ENCODE measurements around the gene FNDC3B. TPM values are rescaled to one million over a fixed set of nuclear protein-coding genes. Genes with fewer than 3 reads are reported as not detected.
A peak's percentile ranks its signal among the peaks of the same experiment; 100 is the strongest.

Gene FNDC3B
- total RNA-seq, 4 donors from 2014 or later: 23.9 to 61.9 (median 37.0) TPM

DNA sequence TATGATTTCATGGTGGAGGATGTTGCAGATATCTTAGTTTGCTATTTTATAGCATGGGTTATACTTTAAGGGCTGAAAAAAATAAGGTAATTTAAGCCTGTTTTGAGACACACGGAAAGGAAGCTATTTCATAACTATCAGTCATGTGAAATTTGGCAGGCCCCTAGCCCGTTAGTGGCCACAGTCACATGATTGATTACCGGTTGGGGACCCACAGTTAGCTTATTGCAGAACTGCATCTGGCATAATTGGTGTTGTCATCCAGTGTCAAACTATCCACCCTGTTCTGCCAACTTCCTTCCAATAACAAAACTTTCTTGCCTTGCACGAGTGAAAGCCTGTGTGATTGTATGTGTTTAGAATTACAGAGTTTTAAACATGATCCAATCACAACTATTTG, 35.2 kb downstream of the FNDC3B start:
- peaks cover 25% of the 10 kb centered on the region for H3K4me1 ChIP-seq
- no peaks in the 10 kb centered on the region for H3K9me3 ChIP-seq
- H3K27ac ChIP-seq: no peak overlapping the region
- DNase-seq (ENCODE audit: low spot score in 2 of 2): peak in 1 of 2 donors; percentile 78
- 27% methylated on average over 4 of the region's 4 CpGs for WGBS
- TF ChIP-seq, protein P1, sequence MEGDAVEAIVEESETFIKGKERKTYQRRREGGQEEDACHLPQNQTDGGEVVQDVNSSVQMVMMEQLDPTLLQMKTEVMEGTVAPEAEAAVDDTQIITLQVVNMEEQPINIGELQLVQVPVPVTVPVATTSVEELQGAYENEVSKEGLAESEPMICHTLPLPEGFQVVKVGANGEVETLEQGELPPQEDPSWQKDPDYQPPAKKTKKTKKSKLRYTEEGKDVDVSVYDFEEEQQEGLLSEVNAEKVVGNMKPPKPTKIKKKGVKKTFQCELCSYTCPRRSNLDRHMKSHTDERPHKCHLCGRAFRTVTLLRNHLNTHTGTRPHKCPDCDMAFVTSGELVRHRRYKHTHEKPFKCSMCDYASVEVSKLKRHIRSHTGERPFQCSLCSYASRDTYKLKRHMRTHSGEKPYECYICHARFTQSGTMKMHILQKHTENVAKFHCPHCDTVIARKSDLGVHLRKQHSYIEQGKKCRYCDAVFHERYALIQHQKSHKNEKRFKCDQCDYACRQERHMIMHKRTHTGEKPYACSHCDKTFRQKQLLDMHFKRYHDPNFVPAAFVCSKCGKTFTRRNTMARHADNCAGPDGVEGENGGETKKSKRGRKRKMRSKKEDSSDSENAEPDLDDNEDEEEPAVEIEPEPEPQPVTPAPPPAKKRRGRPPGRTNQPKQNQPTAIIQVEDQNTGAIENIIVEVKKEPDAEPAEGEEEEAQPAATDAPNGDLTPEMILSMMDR (IDR thresholded peaks at IDR 0.05): no peak
- TF ChIP-seq POLR2AphosphoS5 (IDR thresholded peaks at IDR 0.05) (peak; percentile 60 to 89 (median 79)), POLR2A (IDR thresholded peaks at IDR 0.05) (no peak)
- H3K4me3 ChIP-seq: no peak overlapping the region
- no peaks in the 10 kb centered on the region for H3K36me3 ChIP-seq
- no peaks in the 10 kb centered on the region for H3K27me3 ChIP-seq

DNA sequence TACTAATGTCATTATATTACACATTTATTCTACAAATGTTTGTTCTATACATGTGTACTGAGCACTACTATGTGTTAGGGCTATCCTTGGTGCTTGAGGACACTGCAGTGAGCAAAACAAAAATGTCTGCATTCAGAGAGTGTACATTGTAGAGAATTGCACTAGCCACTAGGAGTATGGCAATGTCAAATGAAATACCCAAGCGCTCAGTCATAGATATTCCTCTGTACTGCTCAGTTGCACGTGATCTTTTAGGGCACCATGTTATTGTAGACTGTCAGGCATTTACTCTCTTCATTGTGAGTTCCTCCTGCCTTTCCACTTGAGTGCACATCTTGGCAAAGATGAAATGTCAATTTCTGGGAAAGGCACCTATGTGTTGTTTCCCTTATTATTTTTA, 36.8 kb downstream of the FNDC3B start:
- H3K27ac ChIP-seq: no peak overlapping the region
- H3K9me3 ChIP-seq: no peaks in the 10 kb centered on the region
- H3K4me3 ChIP-seq: no peak overlapping the region
- TF ChIP-seq EP300 (IDR thresholded peaks at IDR 0.05): no peak
- TF ChIP-seq, protein P1 (IDR thresholded peaks at IDR 0.05): no peak
- TF ChIP-seq POLR2AphosphoS5 (IDR thresholded peaks at IDR 0.05): no peak
- TF ChIP-seq POLR2A (IDR thresholded peaks at IDR 0.05): no peak
- H3K4me1 ChIP-seq: peaks cover 20% of the 10 kb centered on the region
- DNase-seq (ENCODE audit: low spot score in 2 of 2): no peak
- WGBS: 89% methylated on average over 2 of the region's 2 CpGs
- no peaks in the 10 kb centered on the region for H3K36me3 ChIP-seq
- H3K27me3 ChIP-seq: no peaks in the 10 kb centered on the region

DNA sequence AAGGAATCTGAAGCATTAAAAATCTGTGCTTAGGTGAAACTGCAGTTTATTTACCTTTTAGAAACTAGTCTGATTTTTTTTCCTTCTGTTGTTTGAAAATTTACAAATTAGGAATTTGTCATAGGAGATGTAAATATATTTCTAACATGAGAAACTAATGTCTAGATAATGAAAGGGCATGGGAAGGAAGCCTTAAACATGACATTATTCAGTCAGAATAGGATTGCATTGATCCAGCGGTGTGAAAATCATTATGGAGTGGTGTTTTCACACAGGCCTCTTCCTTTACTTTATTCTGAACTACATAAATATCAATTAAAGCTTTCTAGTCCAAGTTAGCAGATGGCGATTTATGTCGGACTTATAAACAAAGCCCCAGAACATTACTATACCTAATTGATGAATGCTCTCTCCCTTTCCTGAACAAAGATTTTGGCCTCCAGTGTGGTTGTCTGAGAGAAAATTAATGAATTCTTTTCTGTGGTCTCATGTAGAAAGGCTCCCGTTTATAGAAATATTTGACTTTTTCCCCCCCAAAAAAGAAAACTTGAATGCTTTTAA, 37.9 kb downstream of the FNDC3B start:
- TF ChIP-seq POLR2A (IDR thresholded peaks at IDR 0.05) (no peak), POLR2AphosphoS5 (IDR thresholded peaks at IDR 0.05) (no peak)
- TF ChIP-seq, protein P1 (IDR thresholded peaks at IDR 0.05): no peak
- Histone ChIP-seq H3K27me3 (no peaks in the 10 kb centered on the region), H3K27ac (no peak overlapping the region), H3K4me1 (peaks cover 26% of the 10 kb centered on the region), H3K4me3 (no peak overlapping the region), H3K36me3 (no peaks in the 10 kb centered on the region), H3K9me3 (no peaks in the 10 kb centered on the region)
- WGBS: 96% methylated on average over 4 of the region's 4 CpGs
- no peak for DNase-seq (ENCODE audit: low spot score in 2 of 2)

DNA sequence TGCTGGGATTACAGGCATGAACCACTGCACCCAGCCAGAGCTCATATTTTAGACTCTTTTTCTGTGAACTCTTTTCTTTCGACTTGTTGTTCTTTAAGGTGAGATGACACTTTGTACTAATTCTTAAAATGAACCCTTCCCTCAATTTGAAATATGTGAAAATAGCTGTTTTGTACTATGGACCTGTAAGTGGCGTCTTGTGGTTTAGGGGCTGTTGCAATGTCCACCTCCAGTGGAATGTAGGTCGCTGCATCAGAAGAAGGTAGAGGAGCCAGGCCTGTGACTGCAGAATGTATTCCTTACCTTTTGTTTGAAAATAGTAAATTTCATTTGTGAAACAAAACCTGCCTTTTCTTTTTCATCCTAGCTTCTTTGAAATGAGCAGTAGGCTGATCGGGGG, 38.9 kb downstream of the FNDC3B start:
- Histone ChIP-seq H3K36me3 (no peaks in the 10 kb centered on the region), H3K27me3 (no peaks in the 10 kb centered on the region), H3K4me3 (no peak overlapping the region), H3K9me3 (no peaks in the 10 kb centered on the region), H3K27ac (no peak overlapping the region), H3K4me1 (peaks cover 33% of the 10 kb centered on the region)
- no peak for DNase-seq (ENCODE audit: low spot score in 2 of 2)
- 73% methylated on average over 4 of the region's 4 CpGs for WGBS
- TF ChIP-seq EP300 (IDR thresholded peaks at IDR 0.05) (no peak), POLR2AphosphoS5 (IDR thresholded peaks at IDR 0.05) (no peak), POLR2A (IDR thresholded peaks at IDR 0.05) (no peak)
- TF ChIP-seq, protein P1 (IDR thresholded peaks at IDR 0.05): no peak

DNA sequence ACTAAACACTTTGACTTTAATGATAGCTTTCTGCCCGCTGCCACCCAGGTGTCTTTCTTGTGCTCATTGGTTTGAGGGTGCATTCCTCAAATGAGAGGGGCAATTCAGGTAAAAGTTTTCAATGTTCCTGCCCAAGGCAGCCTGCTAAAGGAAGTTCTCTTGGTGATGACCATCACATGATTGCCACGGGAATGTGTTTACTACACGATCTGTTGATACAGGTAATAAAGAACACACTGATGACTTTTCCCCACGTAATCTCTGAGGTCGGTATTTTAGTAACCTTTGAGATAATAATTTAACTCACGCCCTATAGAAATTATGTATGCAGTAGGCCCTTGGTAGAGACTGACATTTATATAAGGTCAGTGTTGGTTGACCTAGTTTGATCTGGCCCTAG, 39.3 kb downstream of the FNDC3B start:
- H3K9me3 ChIP-seq: no peaks in the 10 kb centered on the region
- H3K27me3 ChIP-seq: no peaks in the 10 kb centered on the region
- no peak overlapping the region for H3K4me3 ChIP-seq
- TF ChIP-seq POLR2AphosphoS5 (IDR thresholded peaks at IDR 0.05): no peak
- no peak for TF ChIP-seq POLR2A (IDR thresholded peaks at IDR 0.05)
- TF ChIP-seq EP300 (IDR thresholded peaks at IDR 0.05): no peak
- TF ChIP-seq, protein P1 (IDR thresholded peaks at IDR 0.05): no peak
- 94% methylated on average over 6 of the region's 6 CpGs for WGBS
- no peak overlapping the region for H3K27ac ChIP-seq
- DNase-seq (ENCODE audit: low spot score in 2 of 2): no peak
- H3K4me1 ChIP-seq: peaks cover 33% of the 10 kb centered on the region
- no peaks in the 10 kb centered on the region for H3K36me3 ChIP-seq

All from suprapubic skin (tissue), 4 donors.